ENCODE data around the gene EXTL1.

EXTL1 gene, protein sequence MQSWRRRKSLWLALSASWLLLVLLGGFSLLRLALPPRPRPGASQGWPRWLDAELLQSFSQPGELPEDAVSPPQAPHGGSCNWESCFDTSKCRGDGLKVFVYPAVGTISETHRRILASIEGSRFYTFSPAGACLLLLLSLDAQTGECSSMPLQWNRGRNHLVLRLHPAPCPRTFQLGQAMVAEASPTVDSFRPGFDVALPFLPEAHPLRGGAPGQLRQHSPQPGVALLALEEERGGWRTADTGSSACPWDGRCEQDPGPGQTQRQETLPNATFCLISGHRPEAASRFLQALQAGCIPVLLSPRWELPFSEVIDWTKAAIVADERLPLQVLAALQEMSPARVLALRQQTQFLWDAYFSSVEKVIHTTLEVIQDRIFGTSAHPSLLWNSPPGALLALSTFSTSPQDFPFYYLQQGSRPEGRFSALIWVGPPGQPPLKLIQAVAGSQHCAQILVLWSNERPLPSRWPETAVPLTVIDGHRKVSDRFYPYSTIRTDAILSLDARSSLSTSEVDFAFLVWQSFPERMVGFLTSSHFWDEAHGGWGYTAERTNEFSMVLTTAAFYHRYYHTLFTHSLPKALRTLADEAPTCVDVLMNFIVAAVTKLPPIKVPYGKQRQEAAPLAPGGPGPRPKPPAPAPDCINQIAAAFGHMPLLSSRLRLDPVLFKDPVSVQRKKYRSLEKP

DNA sequence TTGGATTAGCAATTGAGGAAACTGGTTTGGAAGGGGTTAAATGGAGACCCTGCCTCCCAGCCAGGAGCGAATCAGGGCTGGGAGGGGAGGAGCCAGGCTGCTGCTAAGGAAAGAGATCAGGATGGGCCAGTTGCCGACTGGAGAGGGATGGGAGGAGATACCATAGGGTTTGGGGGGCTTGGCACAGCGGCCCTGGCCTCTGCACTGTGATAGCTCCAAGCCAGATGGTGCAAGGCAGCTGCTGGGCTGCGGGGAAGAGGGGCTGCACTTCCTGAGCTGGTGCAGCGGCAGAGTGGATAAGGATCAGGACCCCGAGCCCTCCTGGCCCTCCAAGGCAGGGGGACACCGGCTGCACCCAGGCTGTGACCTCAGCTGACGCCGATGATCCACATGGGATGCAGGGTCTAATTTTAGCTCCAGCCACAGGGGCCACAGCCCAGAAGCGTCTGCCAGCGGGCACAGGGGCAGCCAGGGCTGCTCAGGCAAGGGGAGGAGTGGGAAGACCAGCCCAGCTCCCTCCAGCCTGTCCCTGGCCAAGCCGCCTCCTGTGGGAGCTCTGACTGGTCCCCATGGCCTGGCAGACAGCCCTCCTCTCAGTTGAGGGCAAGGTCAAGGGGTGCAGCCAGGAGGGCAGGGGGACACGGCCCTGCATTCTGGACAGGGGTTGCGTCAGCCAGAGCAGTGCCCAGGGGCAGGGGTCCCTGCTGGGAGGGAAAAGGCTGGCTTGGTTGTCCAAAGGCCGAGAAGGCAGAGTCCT lies at the start of gene EXTL1:
EXTL1 (plus strand) TSS at position 129 of the 757 bp plus-strand sequence. CDS start 872 bp downstream, outside the sequence.
- TF ChIP-seq, protein P1, sequence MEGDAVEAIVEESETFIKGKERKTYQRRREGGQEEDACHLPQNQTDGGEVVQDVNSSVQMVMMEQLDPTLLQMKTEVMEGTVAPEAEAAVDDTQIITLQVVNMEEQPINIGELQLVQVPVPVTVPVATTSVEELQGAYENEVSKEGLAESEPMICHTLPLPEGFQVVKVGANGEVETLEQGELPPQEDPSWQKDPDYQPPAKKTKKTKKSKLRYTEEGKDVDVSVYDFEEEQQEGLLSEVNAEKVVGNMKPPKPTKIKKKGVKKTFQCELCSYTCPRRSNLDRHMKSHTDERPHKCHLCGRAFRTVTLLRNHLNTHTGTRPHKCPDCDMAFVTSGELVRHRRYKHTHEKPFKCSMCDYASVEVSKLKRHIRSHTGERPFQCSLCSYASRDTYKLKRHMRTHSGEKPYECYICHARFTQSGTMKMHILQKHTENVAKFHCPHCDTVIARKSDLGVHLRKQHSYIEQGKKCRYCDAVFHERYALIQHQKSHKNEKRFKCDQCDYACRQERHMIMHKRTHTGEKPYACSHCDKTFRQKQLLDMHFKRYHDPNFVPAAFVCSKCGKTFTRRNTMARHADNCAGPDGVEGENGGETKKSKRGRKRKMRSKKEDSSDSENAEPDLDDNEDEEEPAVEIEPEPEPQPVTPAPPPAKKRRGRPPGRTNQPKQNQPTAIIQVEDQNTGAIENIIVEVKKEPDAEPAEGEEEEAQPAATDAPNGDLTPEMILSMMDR (IDR thresholded peaks at IDR 0.05; ENCODE audit: insufficient read depth, low read length, poor library complexity, severe bottlenecking): no peak
- no peak for TF ChIP-seq EZH2phosphoT487 (conservative IDR thresholded peaks at IDR 0.05; ENCODE audit: low read length)
- Histone ChIP-seq H3K9me2 (replicated peaks; ENCODE audit: insufficient read depth, low read length) (no peaks in the 10 kb centered on the region), H3K79me2 (ENCODE audit: insufficient read depth, low read length) (no peaks in the 10 kb centered on the region), H3K4me2 (ENCODE audit: low read depth, low read length, poor library complexity, severe bottlenecking) (no peak within 1 kb of the TSS), H3K27ac (ENCODE audit: low read depth, low read length) (no peak within 1 kb of the TSS), H3K27me3 (ENCODE audit: low read length) (no peaks in the 10 kb centered on the region), H3K36me3 (ENCODE audit: low read length) (no peaks in the 10 kb centered on the region), H2AFZ (ENCODE audit: low read depth, low read length, severe bottlenecking) (no peak within 1 kb of the TSS), H3K9me3 (ENCODE audit: insufficient read depth, low read length) (no peaks in the 10 kb centered on the region), H3F3A (ENCODE audit: insufficient read depth) (no peaks in the 10 kb centered on the region), H3K4me3 (ENCODE audit: insufficient read depth, low read length, poor library complexity, severe bottlenecking) (no peak within 1 kb of the TSS), H4K20me1 (ENCODE audit: low read depth, low read length) (no peaks in the 10 kb centered on the region), H3K9ac (ENCODE audit: low read length) (no peak within 1 kb of the TSS)

DNA sequence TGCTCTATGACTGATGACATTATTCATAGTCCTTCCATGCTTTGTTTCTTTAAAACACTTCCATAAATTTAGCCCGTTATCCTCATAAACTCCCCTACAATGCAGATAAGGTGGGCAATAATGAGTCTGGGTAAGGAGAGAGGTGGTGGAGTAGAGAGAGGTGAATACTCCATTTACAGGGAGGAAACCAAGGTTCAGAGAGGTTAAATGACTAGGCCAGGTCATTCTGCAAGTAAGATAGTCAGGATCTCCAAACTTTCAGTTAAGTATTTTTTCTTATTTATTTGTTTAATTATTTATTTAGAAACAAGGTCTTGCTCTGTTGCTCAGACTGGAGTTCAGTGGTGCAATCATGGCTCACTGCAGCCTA lies 49.8 kb upstream of the EXTL1 start:
- Histone ChIP-seq H3F3A (ENCODE audit: insufficient read depth) (peaks cover 7% of the 10 kb centered on the region), H3K9me3 (ENCODE audit: insufficient read depth, low read length) (no peaks in the 10 kb centered on the region), H3K27me3 (ENCODE audit: low read length) (no peaks in the 10 kb centered on the region), H3K79me2 (ENCODE audit: insufficient read depth, low read length) (no peaks in the 10 kb centered on the region), H3K9me2 (replicated peaks; ENCODE audit: insufficient read depth, low read length) (no peaks in the 10 kb centered on the region), H2AFZ (ENCODE audit: low read depth, low read length, severe bottlenecking) (no peak overlapping the region), H3K9ac (ENCODE audit: low read length) (0 out of 2 replicates have a peak overlapping the region, but pooled peaks have one; percentile 21), H3K27ac (ENCODE audit: low read depth, low read length) (peak overlapping the region; percentile 92), H3K4me3 (ENCODE audit: insufficient read depth, low read length, poor library complexity, severe bottlenecking) (no peak overlapping the region), H4K20me1 (ENCODE audit: low read depth, low read length) (no peaks in the 10 kb centered on the region), H3K36me3 (ENCODE audit: low read length) (no peaks in the 10 kb centered on the region), H3K4me2 (ENCODE audit: low read depth, low read length, poor library complexity, severe bottlenecking) (peak overlapping the region; percentile 49)
- TF ChIP-seq EZH2phosphoT487 (conservative IDR thresholded peaks at IDR 0.05; ENCODE audit: low read length): no peak
- TF ChIP-seq, protein P1 (IDR thresholded peaks at IDR 0.05; ENCODE audit: insufficient read depth, low read length, poor library complexity, severe bottlenecking): no peak

DNA sequence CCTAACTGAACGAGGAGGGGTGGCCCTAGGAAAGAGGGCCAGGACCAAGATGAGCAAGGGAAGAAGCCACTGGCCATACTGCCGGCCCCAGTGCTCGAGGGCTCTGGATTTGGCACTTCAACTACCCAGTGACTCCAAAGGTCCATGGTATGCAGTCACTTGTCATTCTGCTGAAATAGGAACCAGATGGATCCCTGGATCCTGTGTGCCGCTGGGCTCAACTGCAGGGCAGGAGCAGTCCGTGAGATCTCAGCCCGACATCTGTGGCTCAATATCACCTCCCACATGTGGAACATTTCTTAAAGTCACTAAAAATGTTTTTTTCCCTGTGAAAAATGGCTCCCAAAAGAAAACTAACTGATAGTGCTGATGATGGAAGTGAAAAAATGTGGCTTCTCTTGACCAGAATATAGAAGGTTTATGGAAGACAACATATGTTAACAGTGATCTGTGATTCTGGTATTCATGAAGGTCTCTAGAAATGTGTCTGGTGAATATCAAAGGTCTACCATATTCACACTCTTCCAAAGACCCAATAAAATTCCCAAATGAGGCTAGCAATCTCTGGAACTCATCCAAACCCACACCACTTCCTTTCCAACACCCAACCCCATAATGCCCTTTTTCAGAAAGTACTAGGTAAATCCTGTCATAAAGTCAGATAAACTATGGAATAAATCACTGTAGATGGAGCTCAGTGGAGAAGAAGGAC lies 47.8 kb upstream of the EXTL1 start:
- Histone ChIP-seq H3K4me3 (ENCODE audit: insufficient read depth, low read length, poor library complexity, severe bottlenecking) (no peak overlapping the region), H3K9me3 (ENCODE audit: insufficient read depth, low read length) (no peaks in the 10 kb centered on the region), H3F3A (ENCODE audit: insufficient read depth) (peaks cover 7% of the 10 kb centered on the region; the same call in 1 of the 2 replicates), H3K4me2 (ENCODE audit: low read depth, low read length, poor library complexity, severe bottlenecking) (no peak overlapping the region), H3K27me3 (ENCODE audit: low read length) (no peaks in the 10 kb centered on the region), H2AFZ (ENCODE audit: low read depth, low read length, severe bottlenecking) (no peak overlapping the region), H3K27ac (ENCODE audit: low read depth, low read length) (no peak overlapping the region), H3K36me3 (ENCODE audit: low read length) (no peaks in the 10 kb centered on the region), H4K20me1 (ENCODE audit: low read depth, low read length) (no peaks in the 10 kb centered on the region), H3K79me2 (ENCODE audit: insufficient read depth, low read length) (no peaks in the 10 kb centered on the region), H3K9me2 (replicated peaks; ENCODE audit: insufficient read depth, low read length) (no peaks in the 10 kb centered on the region), H3K9ac (ENCODE audit: low read length) (no peak overlapping the region)
- no peak for TF ChIP-seq EZH2phosphoT487 (conservative IDR thresholded peaks at IDR 0.05; ENCODE audit: low read length)
- TF ChIP-seq, protein P1 (IDR thresholded peaks at IDR 0.05; ENCODE audit: insufficient read depth, low read length, poor library complexity, severe bottlenecking): no peak

Measured in SU-DHL-6 (cell line).